Liver (tissue), 9 donors: ENCODE measurements around the gene SOX5. TPM values are rescaled to one million over a fixed set of nuclear protein-coding genes. Genes with fewer than 3 reads are reported as not detected.

Experiments used
- DNase-seq: peaks from one replicate; pipeline ENCODE4 v3.0.0-alpha.2; 2017; ENCODE audit warnings: low spot score
- H3K27ac ChIP-seq, 2 donors: one replicate each; pipeline ENCODE4 v1.7.0; 2013; ENCODE audit warnings: inconsistent platforms in 2 of 2, low read length in 2 of 2, control low read depth in 1 of 2, low read depth in 1 of 2, mild to moderate bottlenecking in 1 of 2
- H3K27me3 ChIP-seq, 4 donors: one replicate each; pipeline versions ENCODE4 v1.6.1 to v1.7.0; 2013; ENCODE audit warnings: low read length in 3 of 4, inconsistent platforms in 1 of 4, mild to moderate bottlenecking in 1 of 4, moderate library complexity in 1 of 4; ENCODE audit not compliant: control insufficient read depth in 4 of 4, insufficient read depth in 4 of 4
- H3K36me3 ChIP-seq, 4 donors: one replicate each; pipeline versions ENCODE4 v1.6.1 to v1.7.0; 2013; ENCODE audit warnings: low read length in 3 of 4, mild to moderate bottlenecking in 3 of 4, low read depth in 1 of 4, moderate library complexity in 1 of 4; ENCODE audit not compliant: control insufficient read depth in 4 of 4, insufficient read depth in 3 of 4
- H3K4me1 ChIP-seq, 4 donors: one replicate each; pipeline versions ENCODE4 v1.6.1 to v1.7.0; 2013; ENCODE audit warnings: low read length in 3 of 4, mild to moderate bottlenecking in 3 of 4, moderate library complexity in 1 of 4; ENCODE audit not compliant: control insufficient read depth in 4 of 4, insufficient read depth in 4 of 4
- H3K4me3 ChIP-seq, 3 donors: one replicate each; pipeline versions ENCODE4 v1.6.1 to v1.7.0; 2013; ENCODE audit warnings: low read length in 3 of 3, control low read depth in 1 of 3, low read depth in 1 of 3, mild to moderate bottlenecking in 1 of 3
- H3K9ac ChIP-seq, 2 donors: one replicate each; pipeline ENCODE4 v1.7.0; 2013; ENCODE audit warnings: low read length in 2 of 2, mild to moderate bottlenecking in 2 of 2, moderate library complexity in 2 of 2, control low read depth in 1 of 2, low read depth in 1 of 2
- H3K9me3 ChIP-seq, 4 donors: one replicate each; pipeline versions ENCODE4 v1.6.1 to v1.7.0; 2013; ENCODE audit warnings: low read length in 3 of 4; ENCODE audit not compliant: control insufficient read depth in 4 of 4
- CTCF ChIP-seq: fragments of 150-350 bp; IDR thresholded peaks from 2 replicates; pipeline ENCODE4 v1.5.1; 2017; ENCODE audit warnings: improper control_type of control experiment, low read depth, low read length; ENCODE audit not compliant: missing input control
- EGR1 ChIP-seq, 2 donors: IDR thresholded peaks; 2 replicates each; pipeline ENCODE4 v1.6.1; 2016 to 2018; ENCODE audit warnings: antibody characterized with exemption in 2 of 2, low read depth in 2 of 2
- FOXA1 ChIP-seq: IDR thresholded peaks from 2 replicates; pipeline ENCODE4 v1.6.1; 2016; ENCODE audit warnings: antibody characterized with exemption
- FOXA2 ChIP-seq: IDR thresholded peaks from 2 replicates; pipeline ENCODE4 v1.6.1; 2016; ENCODE audit warnings: antibody characterized with exemption
- GABPA ChIP-seq, 2 donors: IDR thresholded peaks in 1 of 2; conservative IDR thresholded peaks in 1 of 2; 2 replicates each; pipeline ENCODE4 v1.6.1; 2016; ENCODE audit warnings: antibody characterized with exemption in 2 of 2, mild to moderate bottlenecking in 1 of 2, moderate library complexity in 1 of 2
- HNF4A ChIP-seq, 2 donors: conservative IDR thresholded peaks; 2 replicates each; pipeline ENCODE4 v1.6.1; 2016; ENCODE audit warnings: antibody characterized with exemption in 2 of 2, mild to moderate bottlenecking in 2 of 2
- NR2F2 ChIP-seq: IDR thresholded peaks from 2 replicates; pipeline ENCODE4 v1.6.1; 2016; ENCODE audit warnings: antibody characterized with exemption
- RAD21 ChIP-seq, 2 donors: IDR thresholded peaks; 2 replicates each; pipeline ENCODE4 v1.6.1; 2016; ENCODE audit warnings: antibody characterized with exemption in 2 of 2, mild to moderate bottlenecking in 2 of 2
- REST ChIP-seq: IDR thresholded peaks from 2 replicates; pipeline ENCODE4 v1.6.1; 2016; ENCODE audit warnings: antibody characterized with exemption, mild to moderate bottlenecking
- RXRA ChIP-seq, 2 donors: IDR thresholded peaks; 2 replicates each; pipeline ENCODE4 v1.6.1; 2017 to 2018; ENCODE audit warnings: antibody characterized with exemption in 2 of 2, mild to moderate bottlenecking in 1 of 2
- SP1 ChIP-seq: IDR thresholded peaks from 2 replicates; pipeline ENCODE4 v1.6.1; 2018; ENCODE audit warnings: antibody characterized with exemption, mild to moderate bottlenecking
- TAF1 ChIP-seq: conservative IDR thresholded peaks from 2 replicates; pipeline ENCODE4 v1.6.1; 2016; ENCODE audit warnings: antibody characterized with exemption, mild to moderate bottlenecking
- YY1 ChIP-seq: IDR thresholded peaks from 2 replicates; pipeline ENCODE4 v1.6.1; 2016; ENCODE audit warnings: antibody characterized with exemption, mild to moderate bottlenecking
- ZBTB33 ChIP-seq: IDR thresholded peaks from 2 replicates; pipeline ENCODE4 v1.6.1; 2016; ENCODE audit warnings: antibody characterized with exemption
- WGBS: extraction: QIAGEN DNeasy Blood & Tissue Kit; methylation state at CpG from one replicate; pipeline ENCODE4 v1.1.7; 2013; 5-methylcytosine and 5-hydroxymethylcytosine counted together
- polyA plus RNA-seq, 2 donors: library from polyadenylated mRNA; stranded (reverse) in 1 of 2; unstranded in 1 of 2; fragments of 200-250 nt in 1 of 2; fragments of >200 nt in 1 of 2; fragmentation: Nextera tagmentation in 1 of 2; extraction: Ambion mirVana in 1 of 2; gene quantifications; one replicate each; pipeline versions ENCODE4 v1.2.1 to v1.2.3, GENCODE V29; 2013 to 2015
- total RNA-seq, 2 donors: library from RNA; depleted of rRNA; stranded (reverse); fragments of >200 nt; gene quantifications; one replicate each; pipeline ENCODE4 v1.2.3, GENCODE V29; 2014
- TF ChIP-seq, protein P1 (sequence below): IDR thresholded peaks from 2 replicates; pipeline ENCODE4 v1.6.1; 2016; ENCODE audit warnings: antibody characterized with exemption
- TF ChIP-seq, protein P2 (sequence below): IDR thresholded peaks from 2 replicates; pipeline ENCODE4 v1.6.1; 2016; ENCODE audit warnings: antibody characterized with exemption
- donor health status: healthy.
- donor health status: healthy.
- donor health status: healthy.
- donor health status: healthy.
- donor health status: healthy.

The SOX5 gene
- total and polyA plus RNA-seq, 4 donors, result 2.3 to 42.4 (median 12.3) TPM

GRCh38 chr12:23889069-23889440 is 60.4 kb downstream of the SOX5 start:
- Histone ChIP-seq H3K27me3 (no peaks in the 10 kb centered on the region), H3K9ac (no peak overlapping the region), H3K4me1 (peaks cover 0 to 5% (median 2%) of the 10 kb centered on the region in 4 donors), H3K4me3 (no peak overlapping the region), H3K9me3 (no peaks in the 10 kb centered on the region), H3K36me3 (peaks cover 3 to 18% (median 7%) of the 10 kb centered on the region in 4 donors), H3K27ac (no peak overlapping the region)
- DNase-seq, result no peak
- WGBS, result 89% methylated on average over 4 of the region's 4 CpGs
- TF ChIP-seq, protein P1, sequence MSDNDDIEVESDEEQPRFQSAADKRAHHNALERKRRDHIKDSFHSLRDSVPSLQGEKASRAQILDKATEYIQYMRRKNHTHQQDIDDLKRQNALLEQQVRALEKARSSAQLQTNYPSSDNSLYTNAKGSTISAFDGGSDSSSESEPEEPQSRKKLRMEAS, result no peak
- no peak for TF ChIP-seq EGR1 (IDR thresholded peaks at IDR 0.05; ENCODE audit: low read depth in 2 of 2)
- TF ChIP-seq TAF1, result no peak

GRCh38 chr12:23888396-23889068 is 60.9 kb downstream of the SOX5 start:
- Histone ChIP-seq H3K4me1 (peaks cover 0 to 5% (median 2%) of the 10 kb centered on the region in 4 donors), H3K9me3 (no peaks in the 10 kb centered on the region), H3K4me3 (no peak overlapping the region), H3K36me3 (peaks cover 3 to 15% (median 6%) of the 10 kb centered on the region in 4 donors), H3K9ac (no peak overlapping the region), H3K27ac (no peak overlapping the region), H3K27me3 (no peaks in the 10 kb centered on the region)
- DNase-seq, result no peak
- no peak for TF ChIP-seq EGR1 (IDR thresholded peaks at IDR 0.05; ENCODE audit: low read depth in 2 of 2)
- no peak for TF ChIP-seq TAF1
- TF ChIP-seq NR2F2, result no peak
- TF ChIP-seq ZBTB33, result no peak
- WGBS, result 68% methylated on average over 5 of the region's 5 CpGs

DNA sequence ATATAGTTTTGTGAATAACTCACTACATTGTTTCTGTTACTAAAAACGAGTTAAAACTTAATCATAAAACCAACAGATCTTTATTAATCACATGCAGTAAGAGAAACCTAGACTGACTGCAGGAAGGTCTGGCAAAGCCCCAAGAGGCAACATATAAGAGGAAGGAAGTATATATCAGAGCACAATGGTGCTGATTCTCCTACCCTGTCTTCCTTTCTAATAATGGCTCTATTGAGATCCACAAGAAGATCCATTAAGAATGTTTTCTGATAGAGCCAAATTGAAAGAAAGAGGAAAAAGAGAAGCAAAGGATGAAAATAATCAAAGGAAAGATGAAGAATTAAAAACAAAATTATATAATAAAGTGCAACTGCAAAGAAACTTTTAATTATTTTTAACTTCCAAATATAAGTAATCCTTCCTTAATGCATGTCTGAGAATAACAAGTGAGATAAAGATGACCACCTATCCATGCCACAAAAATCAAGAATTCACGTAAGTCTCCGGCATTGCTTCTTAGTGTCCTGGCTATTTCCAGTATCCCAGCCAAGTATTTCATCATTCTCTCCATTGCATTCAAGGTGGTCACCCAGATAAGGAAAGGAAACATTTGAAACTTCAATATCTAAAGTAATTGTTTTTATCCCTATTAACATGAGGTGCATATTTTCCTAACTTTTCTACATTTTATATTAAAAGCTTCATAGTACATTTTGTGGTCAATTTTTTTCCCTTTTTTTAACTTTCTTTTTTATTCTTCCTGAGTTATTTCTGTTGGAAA is 62.2 kb downstream of the SOX5 start:
- H3K36me3 ChIP-seq, result peaks cover 0 to 10% (median 4%) of the 10 kb centered on the region in 4 donors
- H3K27me3 ChIP-seq, result no peaks in the 10 kb centered on the region
- H3K4me1 ChIP-seq, result peaks cover 0 to 5% (median 2%) of the 10 kb centered on the region in 4 donors
- no peak overlapping the region for H3K27ac ChIP-seq
- H3K4me3 ChIP-seq, result no peak overlapping the region
- 52% methylated on average over 3 of the region's 3 CpGs for WGBS
- DNase-seq, result no peak
- H3K9me3 ChIP-seq, result no peaks in the 10 kb centered on the region
- no peak overlapping the region for H3K9ac ChIP-seq
- TF ChIP-seq FOXA1 (no peak), REST (no peak), SP1 (no peak), HNF4A (conservative IDR thresholded peaks at IDR 0.05) (no peak), CTCF (no peak), RAD21 (IDR thresholded peaks at IDR 0.05) (no peak), FOXA2 (no peak), ZBTB33 (no peak), RXRA (IDR thresholded peaks at IDR 0.05) (no peak), GABPA (IDR thresholded peaks at IDR 0.05 in 1 of 2, conservative IDR thresholded peaks at IDR 0.05 in 1 of 2) (no peak), YY1 (no peak), EGR1 (IDR thresholded peaks at IDR 0.05; ENCODE audit: low read depth in 2 of 2) (no peak)
- TF ChIP-seq, protein P2, sequence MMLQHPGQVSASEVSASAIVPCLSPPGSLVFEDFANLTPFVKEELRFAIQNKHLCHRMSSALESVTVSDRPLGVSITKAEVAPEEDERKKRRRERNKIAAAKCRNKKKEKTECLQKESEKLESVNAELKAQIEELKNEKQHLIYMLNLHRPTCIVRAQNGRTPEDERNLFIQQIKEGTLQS, result no peak
